NT2/D1 (cell line): ENCODE measurements around the gene RNASET2.
"Not testable (repeated sequence)": the region's sequence is repeated elsewhere in the genome, so short reads cannot be mapped to it uniquely, and the experiment has no call there.

Experiments used
- SUZ12 ChIP-seq: IDR thresholded peaks from 2 replicates; pipeline ENCODE4 v1.6.1; 2011; ENCODE audit not compliant: insufficient read length, insufficient read depth; ENCODE audit errors: extremely low read depth
- YY1 ChIP-seq: IDR thresholded peaks from 2 replicates; pipeline ENCODE4 v1.6.1; 2011; ENCODE audit not compliant: insufficient read length, insufficient read depth
- ZNF274 ChIP-seq: IDR thresholded peaks from 2 replicates; pipeline ENCODE4 v1.6.1; 2011; ENCODE audit warnings: mild to moderate bottlenecking, low read depth, low read length

DNA sequence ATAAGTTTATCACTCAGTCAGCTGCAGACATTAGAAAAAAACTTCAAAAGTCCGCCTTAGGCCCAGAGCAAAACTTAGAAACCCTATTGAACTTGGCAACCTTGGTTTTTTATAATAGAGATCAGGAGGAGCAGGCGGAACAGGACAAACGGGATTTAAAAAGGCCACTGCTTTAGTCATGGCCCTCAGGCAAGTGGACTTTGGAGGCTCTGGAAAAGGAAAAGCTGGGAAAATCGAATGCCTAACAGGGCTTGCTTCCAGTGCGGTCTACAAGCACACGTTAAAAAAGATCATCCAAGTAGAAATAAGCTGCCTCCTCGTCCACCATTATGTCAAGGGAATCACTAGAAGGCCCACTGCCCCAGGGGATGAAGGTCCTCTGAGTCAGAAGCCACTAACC, 61.7 kb downstream of the RNASET2 start:
- TF ChIP-seq YY1, SUZ12, ZNF274: not testable (repeated sequence)
